Measurements from ENCODE around the gene LPAR2. TPM values are rescaled to one million over a fixed set of nuclear protein-coding genes. Genes with fewer than 3 reads are reported as not detected.
"Not testable (repeated sequence)": the region's sequence is repeated elsewhere in the genome, so short reads cannot be mapped to it uniquely, and the experiment has no call there.

The LPAR2 gene
- total RNA-seq, 1 donor from 2014 or later = 170 TPM

- no peak for DNase-seq (ENCODE audit: low spot score, unreplicated experiment)
- H3K4me1 Mint-ChIP-seq (ENCODE audit: low read depth) = no peaks in the 10 kb centered on the region
- H3K36me3 Mint-ChIP-seq (ENCODE audit: insufficient read depth) = no peaks in the 10 kb centered on the region
- no peak overlapping the region for H3K27ac Mint-ChIP-seq
- no peaks in the 10 kb centered on the region for H3K9me3 Mint-ChIP-seq (ENCODE audit: low read depth)
- H3K4me3 Mint-ChIP-seq (ENCODE audit: low read depth) = no peak overlapping the region
- TF ChIP-seq CTCF (IDR thresholded peaks at IDR 0.05; ENCODE audit: unreplicated experiment) = no peak
- H3K27me3 Mint-ChIP-seq = no peaks in the 10 kb centered on the region
Measured at GRCh38 chr19:19606021-19606420, 22.0 kb downstream of the LPAR2 start.

- TF ChIP-seq CTCF (IDR thresholded peaks at IDR 0.05; ENCODE audit: unreplicated experiment) = no peak
- Mint-ChIP-seq H3K4me3 (ENCODE audit: low read depth) (no peak overlapping the region), H3K4me1 (ENCODE audit: low read depth) (no peaks in the 10 kb centered on the region), H3K27ac (no peak overlapping the region), H3K27me3 (no peaks in the 10 kb centered on the region), H3K36me3 (ENCODE audit: insufficient read depth) (no peaks in the 10 kb centered on the region), H3K9me3 (ENCODE audit: low read depth) (no peaks in the 10 kb centered on the region)
- no peak for DNase-seq (ENCODE audit: low spot score, unreplicated experiment)
Measured at GRCh38 chr19:19602713-19603324, 25.2 kb downstream of the LPAR2 start.

GRCh38 chr19:19602136-19602712 lies 25.8 kb downstream of the LPAR2 start:
- no peak overlapping the region for H3K4me3 Mint-ChIP-seq (ENCODE audit: low read depth)
- no peaks in the 10 kb centered on the region for H3K36me3 Mint-ChIP-seq (ENCODE audit: insufficient read depth)
- H3K27me3 Mint-ChIP-seq = no peaks in the 10 kb centered on the region
- no peak overlapping the region for H3K27ac Mint-ChIP-seq
- H3K9me3 Mint-ChIP-seq (ENCODE audit: low read depth) = no peaks in the 10 kb centered on the region
- TF ChIP-seq CTCF (IDR thresholded peaks at IDR 0.05; ENCODE audit: unreplicated experiment) = no peak
- DNase-seq (ENCODE audit: low spot score, unreplicated experiment) = no peak
- H3K4me1 Mint-ChIP-seq (ENCODE audit: low read depth) = no peaks in the 10 kb centered on the region

- TF ChIP-seq CTCF (IDR thresholded peaks at IDR 0.05; ENCODE audit: unreplicated experiment) = no peak
- H3K4me1 Mint-ChIP-seq (ENCODE audit: low read depth) = no peaks in the 10 kb centered on the region
- peak overlapping the region; percentile 5 for H3K27ac Mint-ChIP-seq
- no peaks in the 10 kb centered on the region for H3K9me3 Mint-ChIP-seq (ENCODE audit: low read depth)
- no peak for DNase-seq (ENCODE audit: low spot score, unreplicated experiment)
- no peaks in the 10 kb centered on the region for H3K36me3 Mint-ChIP-seq (ENCODE audit: insufficient read depth)
- H3K4me3 Mint-ChIP-seq (ENCODE audit: low read depth) = no peak overlapping the region
- no peaks in the 10 kb centered on the region for H3K27me3 Mint-ChIP-seq
Measured at GRCh38 chr19:19600793-19601330, 27.2 kb downstream of the LPAR2 start.

GRCh38 chr19:19598728-19599451 lies 29.1 kb downstream of the LPAR2 start:
- not testable (repeated sequence) for H3K36me3 Mint-ChIP-seq (ENCODE audit: insufficient read depth); DNase-seq (ENCODE audit: low spot score, unreplicated experiment); H3K4me1 Mint-ChIP-seq (ENCODE audit: low read depth); H3K27me3 Mint-ChIP-seq; H3K27ac Mint-ChIP-seq; H3K4me3 Mint-ChIP-seq (ENCODE audit: low read depth); H3K9me3 Mint-ChIP-seq (ENCODE audit: low read depth)
